Fibroblast of lung (primary cell): ENCODE results near the gene RGL4. TPM values are rescaled to one million over a fixed set of nuclear protein-coding genes. Genes with fewer than 3 reads are reported as not detected.
"Not testable (repeated sequence)": the region's sequence is repeated elsewhere in the genome, so short reads cannot be mapped to it uniquely, and the experiment has no call there.

Source experiments
- DNase-seq, 2 donors: peaks; one replicate each; pipeline versions ENCODE4 v3.0.0 to v3.0.0-alpha.2; 2010; ENCODE audit warnings: low read depth in 2 of 2
- H2AFZ ChIP-seq: 2 replicates; pipeline ENCODE4 v1.5.1; 2012; ENCODE audit warnings: low read length, control low read depth, inconsistent platforms
- H3K27ac ChIP-seq: 2 replicates; pipeline ENCODE4 v1.5.1; 2011; ENCODE audit warnings: low read length, control low read depth; ENCODE audit not compliant: insufficient read depth
- H3K27me3 ChIP-seq: 2 replicates; pipeline ENCODE4 v1.5.1; 2011; ENCODE audit warnings: mild to moderate bottlenecking, low read length; ENCODE audit not compliant: control insufficient read depth, insufficient read depth
- H3K36me3 ChIP-seq: 2 replicates; pipeline ENCODE4 v1.5.1; 2011; ENCODE audit warnings: low read length; ENCODE audit not compliant: control insufficient read depth, insufficient read depth
- H3K4me1 ChIP-seq: 2 replicates; pipeline ENCODE4 v1.5.1; 2011; ENCODE audit warnings: low read length; ENCODE audit not compliant: control insufficient read depth, insufficient read depth; ENCODE audit errors: extremely low read depth
- H3K4me2 ChIP-seq: 2 replicates; pipeline ENCODE4 v1.5.1; 2011; ENCODE audit warnings: low read length, control low read depth; ENCODE audit not compliant: insufficient read depth; ENCODE audit errors: extremely low read depth
- H3K4me3 ChIP-seq, 4 experiments: fragments of 200-600 bp in 1 of 4; sonication (generic) in 1 of 4; replicated peaks in 1 of 4; 2 replicates each; pipeline ENCODE4 v1.5.1; 2011 to 2016; ENCODE audit warnings: low read length in 4 of 4, low read depth in 3 of 4, mild to moderate bottlenecking in 3 of 4, control low read depth in 2 of 4, inconsistent platforms in 1 of 4, mixed read lengths in 1 of 4; ENCODE audit not compliant: insufficient read depth in 1 of 4; ENCODE audit errors: control extremely low read depth in 1 of 4
- H3K79me2 ChIP-seq: 2 replicates; pipeline ENCODE4 v1.5.1; 2012; ENCODE audit warnings: mild to moderate bottlenecking, low read length, inconsistent platforms; ENCODE audit not compliant: control insufficient read depth, insufficient read depth
- H3K9ac ChIP-seq: 2 replicates; pipeline ENCODE4 v1.5.1; 2011; ENCODE audit warnings: mild to moderate bottlenecking, low read length, control low read depth; ENCODE audit not compliant: insufficient read depth
- H3K9me3 ChIP-seq: 2 replicates; pipeline ENCODE4 v1.5.1; 2012; ENCODE audit warnings: low read depth, low read length; ENCODE audit not compliant: control insufficient read depth, insufficient read depth
- H4K20me1 ChIP-seq: 2 replicates; pipeline ENCODE4 v1.5.1; 2011; ENCODE audit warnings: low read length; ENCODE audit not compliant: control insufficient read depth, insufficient read depth; ENCODE audit errors: extremely low read depth
- EZH2 ChIP-seq: IDR thresholded peaks from 2 replicates; pipeline ENCODE4 v1.5.1; 2012; ENCODE audit warnings: low read length, control low read depth, mild to moderate bottlenecking; ENCODE audit errors: missing control alignments
- polyA plus RNA-seq, 2 donors: library from polyadenylated mRNA; depleted of rRNA in 1 of 2; stranded (reverse) in 1 of 2; unstranded in 1 of 2; fragments of >200 nt; gene quantifications; 2 replicates each; pipeline ENCODE4 v1.2.1, GENCODE V29; 2011 to 2012; ENCODE audit warnings: missing spikeins in 1 of 2
- total RNA-seq: library from RNA; depleted of rRNA; stranded (reverse); fragments of >200 nt; gene quantifications from 2 replicates; pipeline ENCODE4 v1.2.1, GENCODE V29; 2014
- TF ChIP-seq, protein P1 (sequence below), 2 donors: IDR thresholded peaks in 1 of 2; conservative IDR thresholded peaks in 1 of 2; 1 replicate in 1 of 2; 2 replicates in 1 of 2; pipeline ENCODE4 v1.5.1; 2011 to 2012; ENCODE audit warnings: low read length in 2 of 2, control low read depth in 1 of 2, inconsistent platforms in 1 of 2, low read depth in 1 of 2, mild to moderate bottlenecking in 1 of 2

Gene RGL4
- total and polyA plus RNA-seq, 2 donors (not counting 1 experiment from before 2014, with no cell fraction given): not detected

- Histone ChIP-seq H3K27ac (no peak overlapping the region), H3K4me2 (no peak overlapping the region), H3K79me2 (no peaks in the 10 kb centered on the region), H3K4me3 (no peak overlapping the region), H3K4me1 (no peaks in the 10 kb centered on the region), H3K9me3 (no peaks in the 10 kb centered on the region), H3K36me3 (no peaks in the 10 kb centered on the region), H3K9ac (no peak overlapping the region), H2AFZ (no peak overlapping the region), H4K20me1 (no peaks in the 10 kb centered on the region), H3K27me3 (no peaks in the 10 kb centered on the region)
- no peak for DNase-seq
- TF ChIP-seq, protein P1, sequence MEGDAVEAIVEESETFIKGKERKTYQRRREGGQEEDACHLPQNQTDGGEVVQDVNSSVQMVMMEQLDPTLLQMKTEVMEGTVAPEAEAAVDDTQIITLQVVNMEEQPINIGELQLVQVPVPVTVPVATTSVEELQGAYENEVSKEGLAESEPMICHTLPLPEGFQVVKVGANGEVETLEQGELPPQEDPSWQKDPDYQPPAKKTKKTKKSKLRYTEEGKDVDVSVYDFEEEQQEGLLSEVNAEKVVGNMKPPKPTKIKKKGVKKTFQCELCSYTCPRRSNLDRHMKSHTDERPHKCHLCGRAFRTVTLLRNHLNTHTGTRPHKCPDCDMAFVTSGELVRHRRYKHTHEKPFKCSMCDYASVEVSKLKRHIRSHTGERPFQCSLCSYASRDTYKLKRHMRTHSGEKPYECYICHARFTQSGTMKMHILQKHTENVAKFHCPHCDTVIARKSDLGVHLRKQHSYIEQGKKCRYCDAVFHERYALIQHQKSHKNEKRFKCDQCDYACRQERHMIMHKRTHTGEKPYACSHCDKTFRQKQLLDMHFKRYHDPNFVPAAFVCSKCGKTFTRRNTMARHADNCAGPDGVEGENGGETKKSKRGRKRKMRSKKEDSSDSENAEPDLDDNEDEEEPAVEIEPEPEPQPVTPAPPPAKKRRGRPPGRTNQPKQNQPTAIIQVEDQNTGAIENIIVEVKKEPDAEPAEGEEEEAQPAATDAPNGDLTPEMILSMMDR (conservative IDR thresholded peaks at IDR 0.05 in 1 of 2, IDR thresholded peaks at IDR 0.05 in 1 of 2; ENCODE audit: low read depth in 1 of 2, low read length in 2 of 2): no peak
- no peak for TF ChIP-seq EZH2
These were observed 20.2 kb upstream of the RGL4 start for GRCh38 chr22:23670378-23671295.

DNA sequence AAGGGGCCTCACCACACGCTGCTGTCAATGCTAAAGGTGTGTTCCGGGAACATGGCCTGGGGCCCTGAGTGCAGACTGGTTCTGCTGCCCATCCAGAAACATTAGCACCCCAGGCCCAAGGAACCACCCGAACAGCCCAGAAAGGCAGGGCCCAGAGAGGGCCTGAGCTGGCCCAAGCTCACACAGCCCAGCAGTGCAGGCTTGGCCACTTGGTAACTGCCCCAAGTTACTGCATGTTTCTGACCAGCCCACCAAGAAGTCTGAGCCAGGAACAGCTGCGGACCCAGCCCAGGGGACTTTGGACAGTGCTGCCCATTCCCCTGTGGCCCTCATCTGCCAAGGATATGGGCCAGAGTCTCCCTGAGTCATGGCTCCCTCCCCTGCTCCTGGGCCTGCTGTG, 19.4 kb upstream of the RGL4 start:
- not testable (repeated sequence) for H3K9ac ChIP-seq, H3K9me3 ChIP-seq, H4K20me1 ChIP-seq, DNase-seq, H3K27me3 ChIP-seq, H3K79me2 ChIP-seq, H3K27ac ChIP-seq, H2AFZ ChIP-seq, H3K4me1 ChIP-seq, H3K4me3 ChIP-seq, H3K4me2 ChIP-seq, H3K36me3 ChIP-seq

- H4K20me1 ChIP-seq, H2AFZ ChIP-seq, H3K9me3 ChIP-seq, H3K27ac ChIP-seq, H3K4me2 ChIP-seq, H3K4me3 ChIP-seq, H3K27me3 ChIP-seq, H3K36me3 ChIP-seq, H3K79me2 ChIP-seq, DNase-seq, H3K4me1 ChIP-seq, H3K9ac ChIP-seq: not testable (repeated sequence)
These were observed 18.3 kb upstream of the RGL4 start for GRCh38 chr22:23672307-23673049.
